ENCODE measurements around the gene NKG7.
"Not testable (repeated sequence)": the region's sequence is repeated elsewhere in the genome, so short reads cannot be mapped to it uniquely, and the experiment has no call there.

Gene NKG7

GRCh38 chr19:51399231-51399630 lies 26.8 kb upstream of the NKG7 start:
- peaks cover 21% of the 10 kb centered on the region for H3K9me3 ChIP-seq (ENCODE audit: insufficient read depth, low read length)
- H3K4me1 ChIP-seq (ENCODE audit: low read length): peaks cover 15% of the 10 kb centered on the region
- H3K4me3 ChIP-seq (ENCODE audit: low read length): no peak overlapping the region
- no peak overlapping the region for H3K9ac ChIP-seq (ENCODE audit: low read length)
- no peaks in the 10 kb centered on the region for H4K20me1 ChIP-seq (ENCODE audit: insufficient read depth, low read length)
- no peak overlapping the region for H2AFZ ChIP-seq (ENCODE audit: low read depth, low read length)
- H3K79me2 ChIP-seq (ENCODE audit: low read length): peaks cover 5% of the 10 kb centered on the region
- H3K36me3 ChIP-seq (replicated peaks; ENCODE audit: low read depth, low read length): peaks cover 20% of the 10 kb centered on the region
- no peak for TF ChIP-seq CTCF (IDR thresholded peaks at IDR 0.05; ENCODE audit: low read depth, low read length)
- no peak for TF ChIP-seq EZH2phosphoT487 (IDR thresholded peaks at IDR 0.05; ENCODE audit: low read depth)
- H3K4me2 ChIP-seq (ENCODE audit: low read length): no peak overlapping the region
- H3K27me3 ChIP-seq (ENCODE audit: low read depth, low read length): no peaks in the 10 kb centered on the region
- no peak overlapping the region for H3K27ac ChIP-seq (ENCODE audit: low read length)

GRCh38 chr19:51398096-51398704 lies 25.7 kb upstream of the NKG7 start:
- H3K9ac ChIP-seq (ENCODE audit: low read length): no peak overlapping the region
- H3K36me3 ChIP-seq (replicated peaks; ENCODE audit: low read depth, low read length): peaks cover 12% of the 10 kb centered on the region
- H3K27ac ChIP-seq (ENCODE audit: low read length): no peak overlapping the region
- H3K79me2 ChIP-seq (ENCODE audit: low read length): peaks cover 5% of the 10 kb centered on the region
- no peak overlapping the region for H3K4me3 ChIP-seq (ENCODE audit: low read length)
- no peak overlapping the region for H2AFZ ChIP-seq (ENCODE audit: low read depth, low read length)
- TF ChIP-seq CTCF (IDR thresholded peaks at IDR 0.05; ENCODE audit: low read depth, low read length) (peak; percentile 80), EZH2phosphoT487 (IDR thresholded peaks at IDR 0.05; ENCODE audit: low read depth) (no peak)
- no peaks in the 10 kb centered on the region for H4K20me1 ChIP-seq (ENCODE audit: insufficient read depth, low read length)
- peaks cover 18% of the 10 kb centered on the region for H3K4me1 ChIP-seq (ENCODE audit: low read length)
- peak overlapping the region; percentile 5; the same call in 1 of the 2 replicates for H3K4me2 ChIP-seq (ENCODE audit: low read length)
- peaks cover 15% of the 10 kb centered on the region for H3K9me3 ChIP-seq (ENCODE audit: insufficient read depth, low read length)
- H3K27me3 ChIP-seq (ENCODE audit: low read depth, low read length): no peaks in the 10 kb centered on the region

GRCh38 chr19:51397453-51397852 lies 25.0 kb upstream of the NKG7 start:
- not testable (repeated sequence) for H3K27me3 ChIP-seq (ENCODE audit: low read depth, low read length); H3K9ac ChIP-seq (ENCODE audit: low read length); H4K20me1 ChIP-seq (ENCODE audit: insufficient read depth, low read length); H3K4me2 ChIP-seq (ENCODE audit: low read length); H3K27ac ChIP-seq (ENCODE audit: low read length); H3K36me3 ChIP-seq (replicated peaks; ENCODE audit: low read depth, low read length); H3K4me3 ChIP-seq (ENCODE audit: low read length); H3K79me2 ChIP-seq (ENCODE audit: low read length); H2AFZ ChIP-seq (ENCODE audit: low read depth, low read length)
- H3K9me3 ChIP-seq (ENCODE audit: insufficient read depth, low read length): peaks cover 11% of the 10 kb centered on the region
- H3K4me1 ChIP-seq (ENCODE audit: low read length): peaks cover 18% of the 10 kb centered on the region

GRCh38 chr19:51396175-51396574 lies 23.7 kb upstream of the NKG7 start:
- H3K27me3 ChIP-seq (ENCODE audit: low read depth, low read length): no peaks in the 10 kb centered on the region
- H3K27ac ChIP-seq (ENCODE audit: low read length): no peak overlapping the region; the same call in 1 of the 2 replicates
- no peak overlapping the region for H2AFZ ChIP-seq (ENCODE audit: low read depth, low read length)
- peaks cover 5% of the 10 kb centered on the region for H3K79me2 ChIP-seq (ENCODE audit: low read length)
- H3K9me3 ChIP-seq (ENCODE audit: insufficient read depth, low read length): no peaks in the 10 kb centered on the region
- H4K20me1 ChIP-seq (ENCODE audit: insufficient read depth, low read length): no peaks in the 10 kb centered on the region
- H3K4me1 ChIP-seq (ENCODE audit: low read length): peaks cover 22% of the 10 kb centered on the region
- peak overlapping the region; percentile 98 for H3K4me2 ChIP-seq (ENCODE audit: low read length)
- H3K4me3 ChIP-seq (ENCODE audit: low read length): peak overlapping the region; percentile 95; the same call in 1 of the 2 replicates
- TF ChIP-seq CTCF (IDR thresholded peaks at IDR 0.05; ENCODE audit: low read depth, low read length): no peak
- no peak for TF ChIP-seq EZH2phosphoT487 (IDR thresholded peaks at IDR 0.05; ENCODE audit: low read depth)
- H3K9ac ChIP-seq (ENCODE audit: low read length): peak overlapping the region; percentile 98; the same call in 1 of the 2 replicates
- no peaks in the 10 kb centered on the region for H3K36me3 ChIP-seq (replicated peaks; ENCODE audit: low read depth, low read length)
